Neural progenitor cell (in vitro differentiated cells): ENCODE results near the gene SCO2.

Experiments used
- CTCF ChIP-seq: fragments of 200-600 bp; sonication (generic); IDR thresholded peaks from 2 replicates; pipeline ENCODE4 v1.5.1; 2017; ENCODE audit warnings: antibody characterized with exemption, mild to moderate bottlenecking
- EZH2phosphoT487 ChIP-seq: fragments of 200-600 bp; sonication (generic); IDR thresholded peaks from 2 replicates; pipeline ENCODE4 v1.6.1; 2017; ENCODE audit warnings: antibody characterized with exemption

- TF ChIP-seq CTCF: no peak
- no peak for TF ChIP-seq EZH2phosphoT487
Observed at GRCh38 chr22:50560034-50560433, 34.6 kb upstream of the SCO2 start.
